ENCODE data around the gene RALGPS1.

GRCh38 chr9:127241354-127241753, 326.8 kb downstream of the RALGPS1 start:
- TF ChIP-seq POLR2A (IDR thresholded peaks at IDR 0.05) (no peak), CTCF (IDR thresholded peaks at IDR 0.05) (no peak)
